Mesothelial cell of epicardium (in vitro differentiated cells): ENCODE measurements around the gene CPED1. TPM values are rescaled to one million over a fixed set of nuclear protein-coding genes. Genes with fewer than 3 reads are reported as not detected.

Experiments
- DNase-seq, 2 experiments: peaks; one replicate each; pipeline ENCODE4 v3.0.0; 2021; ENCODE audit warnings: low spot score in 2 of 2; ENCODE audit not compliant: unreplicated experiment in 2 of 2
- H3K27ac Mint-ChIP-seq: 2 replicates; pipeline ENCODE4 v1.8.0; 2021; ENCODE audit warnings: mixed read lengths
- H3K27me3 Mint-ChIP-seq: 2 replicates; pipeline ENCODE4 v1.8.0; 2021; ENCODE audit warnings: low read depth, mixed read lengths
- H3K36me3 Mint-ChIP-seq: 2 replicates; pipeline ENCODE4 v1.8.0; 2021; ENCODE audit warnings: mixed read lengths
- H3K4me1 Mint-ChIP-seq: 2 replicates; pipeline ENCODE4 v1.8.0; 2021; ENCODE audit warnings: mixed read lengths
- H3K4me3 Mint-ChIP-seq: 2 replicates; pipeline ENCODE4 v1.8.0; 2021; ENCODE audit warnings: mild to moderate bottlenecking, moderate library complexity, mixed read lengths
- H3K9me3 Mint-ChIP-seq: 2 replicates; pipeline ENCODE4 v1.8.0; 2021; ENCODE audit warnings: mixed read lengths
- total RNA-seq: library from RNA; stranded (reverse); gene quantifications from 3 replicates; pipeline ENCODE4 v1.2.1, GENCODE V29; 2021
- TF ChIP-seq, protein P1 (sequence below): fragments of 200-600 bp; sonication (generic); IDR thresholded peaks from one replicate; pipeline ENCODE4 v1.5.0; 2021; ENCODE audit warnings: antibody characterized with exemption; ENCODE audit not compliant: unreplicated experiment

The CPED1 gene
- total RNA-seq, 1 donor from 2014 or later = 25.6 TPM

DNA sequence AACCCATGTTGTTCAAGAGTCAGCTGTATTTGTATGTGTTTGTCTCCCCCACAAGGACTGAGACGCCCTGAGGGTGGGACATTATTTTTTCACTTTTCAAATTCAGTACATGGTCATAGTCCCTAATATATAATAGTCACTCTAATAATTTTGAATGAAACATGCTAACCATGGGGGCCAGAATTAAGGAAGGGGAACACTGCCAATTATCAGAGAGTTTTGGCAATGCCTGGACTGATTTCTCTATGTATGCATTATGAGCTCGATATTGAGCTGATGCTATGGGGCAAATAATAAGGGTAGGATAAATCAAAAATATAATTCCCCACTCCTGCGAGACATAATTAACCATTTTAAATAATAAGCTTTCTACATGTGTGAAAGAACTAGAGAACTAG lies 87.4 kb downstream of the CPED1 start:
- Mint-ChIP-seq H3K4me3 (no peak overlapping the region), H3K27ac (no peak overlapping the region), H3K4me1 (peaks cover 21% of the 10 kb centered on the region), H3K27me3 (no peaks in the 10 kb centered on the region), H3K9me3 (peaks cover 2% of the 10 kb centered on the region), H3K36me3 (no peaks in the 10 kb centered on the region)
- TF ChIP-seq, protein P1, sequence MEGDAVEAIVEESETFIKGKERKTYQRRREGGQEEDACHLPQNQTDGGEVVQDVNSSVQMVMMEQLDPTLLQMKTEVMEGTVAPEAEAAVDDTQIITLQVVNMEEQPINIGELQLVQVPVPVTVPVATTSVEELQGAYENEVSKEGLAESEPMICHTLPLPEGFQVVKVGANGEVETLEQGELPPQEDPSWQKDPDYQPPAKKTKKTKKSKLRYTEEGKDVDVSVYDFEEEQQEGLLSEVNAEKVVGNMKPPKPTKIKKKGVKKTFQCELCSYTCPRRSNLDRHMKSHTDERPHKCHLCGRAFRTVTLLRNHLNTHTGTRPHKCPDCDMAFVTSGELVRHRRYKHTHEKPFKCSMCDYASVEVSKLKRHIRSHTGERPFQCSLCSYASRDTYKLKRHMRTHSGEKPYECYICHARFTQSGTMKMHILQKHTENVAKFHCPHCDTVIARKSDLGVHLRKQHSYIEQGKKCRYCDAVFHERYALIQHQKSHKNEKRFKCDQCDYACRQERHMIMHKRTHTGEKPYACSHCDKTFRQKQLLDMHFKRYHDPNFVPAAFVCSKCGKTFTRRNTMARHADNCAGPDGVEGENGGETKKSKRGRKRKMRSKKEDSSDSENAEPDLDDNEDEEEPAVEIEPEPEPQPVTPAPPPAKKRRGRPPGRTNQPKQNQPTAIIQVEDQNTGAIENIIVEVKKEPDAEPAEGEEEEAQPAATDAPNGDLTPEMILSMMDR = no peak
- DNase-seq = no peak

DNA sequence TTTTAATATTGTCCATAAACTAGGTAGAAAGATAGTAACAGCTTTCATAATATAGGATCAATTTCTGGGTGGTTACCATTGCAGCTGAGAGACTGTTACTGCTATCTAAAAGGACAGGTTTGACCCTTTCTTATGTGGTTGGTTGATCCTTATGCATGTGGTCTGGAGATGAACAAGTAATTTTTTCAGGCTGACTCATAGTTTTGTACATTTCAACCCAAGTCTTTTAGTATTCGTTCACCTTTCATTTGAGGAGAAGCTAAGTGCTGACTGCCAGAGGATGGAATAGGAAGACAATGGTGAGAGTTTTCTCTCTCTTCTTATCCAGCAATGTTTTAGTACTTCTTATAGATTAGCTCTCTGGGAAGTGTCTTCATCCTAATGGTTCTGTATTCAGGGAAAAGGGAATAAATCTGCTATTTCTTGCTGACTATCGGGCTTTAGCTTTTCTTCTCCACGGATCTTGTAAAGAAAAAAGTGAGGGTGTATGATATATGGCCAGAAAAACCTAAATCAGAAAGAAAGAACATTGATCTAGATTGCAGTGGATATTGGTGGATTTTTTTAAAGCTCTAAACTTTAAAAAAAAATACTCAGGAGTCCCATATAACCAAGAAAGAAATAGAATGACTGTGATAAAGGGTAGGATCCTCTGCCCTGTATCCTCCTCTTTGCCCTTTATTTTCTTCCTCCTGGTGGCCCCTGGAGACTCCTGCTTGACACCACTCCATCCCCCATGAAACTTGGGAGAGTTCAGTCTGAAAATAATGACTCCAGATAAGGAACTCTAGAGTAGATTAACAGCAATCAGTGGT lies 88.0 kb downstream of the CPED1 start:
- no peak for DNase-seq
- TF ChIP-seq, protein P1 = no peak
- Mint-ChIP-seq H3K36me3 (no peaks in the 10 kb centered on the region), H3K4me1 (peaks cover 24% of the 10 kb centered on the region), H3K27me3 (no peaks in the 10 kb centered on the region), H3K9me3 (peaks cover 2% of the 10 kb centered on the region), H3K4me3 (no peak overlapping the region), H3K27ac (peak overlapping the region; percentile 68)

DNA sequence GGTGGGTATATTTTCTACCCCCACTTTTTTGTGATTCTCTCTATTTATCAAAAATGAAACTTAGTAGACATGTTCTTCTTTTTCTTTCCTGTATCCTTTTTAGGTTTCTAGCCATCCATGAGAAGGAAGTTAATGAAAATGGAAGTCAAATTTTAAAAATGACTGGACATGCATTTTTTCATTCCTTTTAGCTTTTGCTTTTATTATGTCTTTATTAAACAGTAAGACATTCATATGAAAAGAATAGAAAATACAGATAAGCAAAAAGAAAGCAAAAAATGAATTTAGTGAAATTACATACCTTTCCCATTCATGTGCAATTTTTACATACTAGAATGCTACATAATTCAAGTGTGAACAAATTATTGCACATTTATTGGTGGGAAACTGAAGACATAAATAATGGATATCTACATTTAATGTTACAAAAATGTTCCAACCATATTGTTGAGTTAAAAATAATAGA lies 88.7 kb downstream of the CPED1 start:
- Mint-ChIP-seq H3K36me3 (no peaks in the 10 kb centered on the region), H3K4me3 (no peak overlapping the region), H3K4me1 (peaks cover 24% of the 10 kb centered on the region), H3K27me3 (no peaks in the 10 kb centered on the region), H3K27ac (peak overlapping the region; percentile 68), H3K9me3 (no peaks in the 10 kb centered on the region)
- no peak for DNase-seq
- TF ChIP-seq, protein P1 = no peak

DNA sequence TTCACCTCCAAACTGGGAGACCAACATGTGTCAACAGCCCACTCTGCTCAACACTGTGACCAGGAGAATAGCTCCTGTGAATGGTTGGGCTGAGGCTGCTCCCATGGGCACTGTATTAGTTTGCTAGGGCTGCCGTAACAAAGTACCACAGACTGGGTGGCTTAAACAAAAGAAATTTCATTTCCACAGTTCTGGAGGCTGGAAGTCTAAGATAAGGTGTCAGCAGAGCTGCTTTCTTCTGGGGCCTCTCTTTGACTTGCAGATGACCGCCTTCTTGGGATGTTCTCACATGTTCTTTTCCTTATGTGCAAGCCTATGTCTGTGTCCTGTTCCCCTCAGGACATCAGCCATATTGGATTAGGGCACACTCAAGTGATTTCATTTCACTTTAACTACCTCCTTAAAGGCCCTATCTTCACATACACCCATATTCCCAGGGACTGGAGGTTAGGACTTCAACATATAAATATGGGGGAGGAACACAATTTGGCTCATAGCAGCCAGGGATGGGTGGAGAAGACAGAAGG lies 90.3 kb downstream of the CPED1 start:
- peaks cover 24% of the 10 kb centered on the region for H3K4me1 Mint-ChIP-seq
- no peaks in the 10 kb centered on the region for H3K9me3 Mint-ChIP-seq
- H3K27ac Mint-ChIP-seq = no peak overlapping the region
- no peaks in the 10 kb centered on the region for H3K27me3 Mint-ChIP-seq
- no peaks in the 10 kb centered on the region for H3K36me3 Mint-ChIP-seq
- no peak overlapping the region for H3K4me3 Mint-ChIP-seq
- no peak for DNase-seq
- TF ChIP-seq, protein P1 = no peak

DNA sequence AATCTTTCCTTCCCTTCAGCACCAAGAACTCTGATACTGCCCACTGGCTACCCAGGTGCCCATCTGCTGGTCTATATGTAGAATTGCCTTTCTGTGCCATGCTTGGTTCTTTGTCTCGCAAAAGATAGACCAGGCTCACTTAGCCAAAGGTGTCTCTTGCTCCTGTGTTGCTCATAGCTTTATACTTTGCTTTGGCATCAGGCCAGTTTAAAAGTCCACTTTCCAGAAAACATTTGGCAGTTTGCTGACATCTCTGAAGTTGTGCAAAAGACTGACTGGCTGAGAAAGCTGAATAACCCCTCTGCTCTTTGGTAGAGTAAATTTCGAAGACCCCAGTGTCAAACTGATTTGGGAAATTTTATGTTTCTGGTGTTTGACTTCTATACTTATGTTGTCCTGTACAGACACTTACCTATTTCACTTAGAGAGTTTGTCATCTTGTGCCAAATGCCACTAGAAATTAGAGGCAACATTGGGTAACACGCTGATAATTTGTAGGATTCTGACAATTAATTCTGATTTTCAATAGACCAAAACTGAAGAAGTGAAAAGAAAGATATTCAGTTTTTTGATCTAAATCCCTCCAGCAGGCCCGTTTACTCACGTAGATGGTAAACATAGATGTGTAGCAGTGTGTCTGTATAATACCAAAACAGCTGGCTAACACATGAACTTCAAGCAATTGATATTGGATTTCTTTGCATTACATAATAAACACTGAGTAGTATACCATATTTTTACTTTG lies 91.1 kb downstream of the CPED1 start:
- TF ChIP-seq, protein P1 = no peak
- no peak overlapping the region for H3K4me3 Mint-ChIP-seq
- H3K27me3 Mint-ChIP-seq = no peaks in the 10 kb centered on the region
- H3K9me3 Mint-ChIP-seq = no peaks in the 10 kb centered on the region
- H3K36me3 Mint-ChIP-seq = no peaks in the 10 kb centered on the region
- no peak overlapping the region for H3K27ac Mint-ChIP-seq
- peaks cover 24% of the 10 kb centered on the region for H3K4me1 Mint-ChIP-seq
- no peak for DNase-seq
